Measurements from ENCODE around the gene CHAT. TPM values are rescaled to one million over a fixed set of nuclear protein-coding genes. Genes with fewer than 3 reads are reported as not detected.

CHAT gene
- polyA plus RNA-seq, 2 of the 4 experiments (the other 2 are of a cell fraction) = not detected

GRCh38 chr10:49620841-49621378 lies 7.1 kb downstream of the CHAT start:
- 33% methylated on average over 6 of the region's 6 CpGs for WGBS (ENCODE audit: missing lambda C conversion rate)
- Histone ChIP-seq H3K4me3 (no peak overlapping the region), H3K27ac (no peak overlapping the region), H3K4me2 (no peak overlapping the region), H3K9me3 (no peaks in the 10 kb centered on the region), H3K4me1 (no peaks in the 10 kb centered on the region)
- TF ChIP-seq CBX2 (IDR thresholded peaks at IDR 0.05; ENCODE audit: borderline replicate concordance, low read depth) (no peak), HES2 (IDR thresholded peaks at IDR 0.05) (no peak), E2F6 (IDR thresholded peaks at IDR 0.05; ENCODE audit: borderline replicate concordance, low read depth) (no peak), TFCP2L1 (CRISPR knock-in tag; IDR thresholded peaks at IDR 0.05) (no peak), EHF (CRISPR knock-in tag; IDR thresholded peaks at IDR 0.05) (no peak), JUNB (IDR thresholded peaks at IDR 0.05) (no peak), ZSCAN20 (CRISPR knock-in tag; IDR thresholded peaks at IDR 0.05) (no peak), HEYL (CRISPR knock-in tag; IDR thresholded peaks at IDR 0.05) (no peak), SREBF2 (IDR thresholded peaks at IDR 0.05) (no peak), ZC3H11A (IDR thresholded peaks at IDR 0.05) (no peak)
- CTCF ChIA-PET = interaction anchor here (3.1 kb wide), 1 partner anchor 28 kb away, joined by 11 read pairs; no protein-coding TSS in a partner anchor
- FAIRE-seq (no peak), DNase-seq (ENCODE audit: low read depth in 1 of 2, low spot score in 1 of 2) (no peak), ATAC-seq (no peak)
- POLR2A ChIA-PET = no interaction called here

- Histone ChIP-seq H3K9me3 (no peaks in the 10 kb centered on the region), H3K27ac (no peak overlapping the region), H3K4me1 (no peaks in the 10 kb centered on the region), H3K4me3 (no peak overlapping the region), H3K4me2 (no peak overlapping the region)
- ChIA-PET POLR2A (no interaction called here), CTCF (interaction anchor here (3.1 kb wide), 1 partner anchor 29 kb away, joined by 11 read pairs; no protein-coding TSS in a partner anchor)
- ATAC-seq (no peak), FAIRE-seq (no peak), DNase-seq (ENCODE audit: low read depth in 1 of 2, low spot score in 1 of 2) (no peak)
- WGBS (ENCODE audit: missing lambda C conversion rate) = 47% methylated on average over 6 of the region's 6 CpGs
- no peak for TF ChIP-seq HOXB5 (CRISPR knock-in tag; IDR thresholded peaks at IDR 0.05)
- no peak for TF ChIP-seq MAZ (IDR thresholded peaks at IDR 0.05; ENCODE audit: borderline replicate concordance, low read depth, low read length)
- no peak for TF ChIP-seq SREBF2 (IDR thresholded peaks at IDR 0.05)
- TF ChIP-seq RARB (CRISPR knock-in tag; IDR thresholded peaks at IDR 0.05) = no peak
- no peak for TF ChIP-seq HMGXB4 (CRISPR knock-in tag; IDR thresholded peaks at IDR 0.05; ENCODE audit: borderline replicate concordance)
- TF ChIP-seq NPAS2 (CRISPR knock-in tag; IDR thresholded peaks at IDR 0.05; ENCODE audit: borderline replicate concordance) = no peak
- TF ChIP-seq CEBPB (IDR thresholded peaks at IDR 0.05) = no peak
- no peak for TF ChIP-seq NR3C1 (IDR thresholded peaks at IDR 0.05)
- TF ChIP-seq FOSB (CRISPR knock-in tag; IDR thresholded peaks at IDR 0.05) = no peak
- TF ChIP-seq PBX3 (IDR thresholded peaks at IDR 0.05) = no peak
- no peak for TF ChIP-seq KDM1A (IDR thresholded peaks at IDR 0.05; ENCODE audit: low read depth)
- no peak for TF ChIP-seq EP300 (IDR thresholded peaks at IDR 0.05)
- no peak for TF ChIP-seq JUN (IDR thresholded peaks at IDR 0.05)
- no peak for TF ChIP-seq POLR2A (IDR thresholded peaks at IDR 0.05; ENCODE audit: low read length)
- TF ChIP-seq GATA3 (IDR thresholded peaks at IDR 0.05; ENCODE audit: borderline replicate concordance) = no peak
- no peak for TF ChIP-seq BHLHE40 (IDR thresholded peaks at IDR 0.05; ENCODE audit: low read depth, low read length)
- TF ChIP-seq HEYL (CRISPR knock-in tag; IDR thresholded peaks at IDR 0.05) = no peak
Measured at GRCh38 chr10:49621561-49621960, 7.7 kb downstream of the CHAT start.

Measured in A549 (cell line).